GM06990 (cell line): ENCODE results near the gene ATP6V0C.

ENCODE experiments used
- DNase-seq: peaks from one replicate; pipeline ENCODE4 v3.0.0-alpha.2; 2011; ENCODE audit not compliant: insufficient read length; ENCODE audit errors: extremely low read depth
- H3K27me3 ChIP-seq: replicated peaks from 2 replicates; pipeline ENCODE4 v1.6.0; 2011; ENCODE audit warnings: low read length; ENCODE audit not compliant: control insufficient read depth, insufficient read depth
- H3K36me3 ChIP-seq: 2 replicates; pipeline ENCODE4 v1.5.1; 2011; ENCODE audit warnings: low read length; ENCODE audit not compliant: control insufficient read depth, insufficient read depth
- H3K4me3 ChIP-seq: replicated peaks from 2 replicates; pipeline ENCODE4 v1.5.1; 2011; ENCODE audit warnings: low read depth, mild to moderate bottlenecking, control low read depth, low read length
- TF ChIP-seq, protein P1 (sequence below): IDR thresholded peaks from 2 replicates; pipeline ENCODE4 v1.5.1; 2011; ENCODE audit warnings: low read length, control low read depth, mild to moderate bottlenecking, inconsistent platforms; ENCODE audit not compliant: insufficient read depth, poor library complexity, severe bottlenecking

ATP6V0C gene

GRCh38 chr16:2493605-2494004 is 20.1 kb upstream of the ATP6V0C start:
- Histone ChIP-seq H3K4me3 (no peak overlapping the region), H3K36me3 (peaks cover 2% of the 10 kb centered on the region), H3K27me3 (no peaks in the 10 kb centered on the region)
- TF ChIP-seq, protein P1, sequence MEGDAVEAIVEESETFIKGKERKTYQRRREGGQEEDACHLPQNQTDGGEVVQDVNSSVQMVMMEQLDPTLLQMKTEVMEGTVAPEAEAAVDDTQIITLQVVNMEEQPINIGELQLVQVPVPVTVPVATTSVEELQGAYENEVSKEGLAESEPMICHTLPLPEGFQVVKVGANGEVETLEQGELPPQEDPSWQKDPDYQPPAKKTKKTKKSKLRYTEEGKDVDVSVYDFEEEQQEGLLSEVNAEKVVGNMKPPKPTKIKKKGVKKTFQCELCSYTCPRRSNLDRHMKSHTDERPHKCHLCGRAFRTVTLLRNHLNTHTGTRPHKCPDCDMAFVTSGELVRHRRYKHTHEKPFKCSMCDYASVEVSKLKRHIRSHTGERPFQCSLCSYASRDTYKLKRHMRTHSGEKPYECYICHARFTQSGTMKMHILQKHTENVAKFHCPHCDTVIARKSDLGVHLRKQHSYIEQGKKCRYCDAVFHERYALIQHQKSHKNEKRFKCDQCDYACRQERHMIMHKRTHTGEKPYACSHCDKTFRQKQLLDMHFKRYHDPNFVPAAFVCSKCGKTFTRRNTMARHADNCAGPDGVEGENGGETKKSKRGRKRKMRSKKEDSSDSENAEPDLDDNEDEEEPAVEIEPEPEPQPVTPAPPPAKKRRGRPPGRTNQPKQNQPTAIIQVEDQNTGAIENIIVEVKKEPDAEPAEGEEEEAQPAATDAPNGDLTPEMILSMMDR, result no peak
- DNase-seq, result no peak

DNA sequence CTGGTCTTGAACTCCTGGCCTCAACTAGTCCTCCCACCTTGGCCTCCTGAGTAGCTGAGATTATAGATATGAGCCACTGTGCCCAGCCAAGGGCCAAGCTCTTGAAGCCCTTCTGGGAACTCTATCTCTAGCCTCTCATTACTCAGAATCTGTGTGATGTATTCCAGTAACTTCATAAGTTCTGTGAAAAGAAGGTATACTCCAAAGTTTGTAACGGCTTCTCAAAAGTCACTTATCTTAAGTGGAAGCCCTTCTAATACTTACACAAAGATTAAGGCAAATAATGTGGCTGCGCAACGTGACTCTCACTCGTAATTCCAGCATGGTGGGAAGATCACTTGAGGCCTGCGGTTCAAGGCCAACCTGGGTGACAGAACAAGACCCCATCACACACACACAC is 19.1 kb upstream of the ATP6V0C start:
- no peaks in the 10 kb centered on the region for H3K27me3 ChIP-seq
- no peak for DNase-seq
- no peak overlapping the region for H3K4me3 ChIP-seq
- TF ChIP-seq, protein P1, result no peak
- H3K36me3 ChIP-seq, result peaks cover 2% of the 10 kb centered on the region

GRCh38 chr16:2495041-2495440 is 18.7 kb upstream of the ATP6V0C start:
- no peak for DNase-seq
- Histone ChIP-seq H3K27me3 (no peaks in the 10 kb centered on the region), H3K4me3 (no peak overlapping the region), H3K36me3 (peaks cover 2% of the 10 kb centered on the region)
- TF ChIP-seq, protein P1, result no peak

DNA sequence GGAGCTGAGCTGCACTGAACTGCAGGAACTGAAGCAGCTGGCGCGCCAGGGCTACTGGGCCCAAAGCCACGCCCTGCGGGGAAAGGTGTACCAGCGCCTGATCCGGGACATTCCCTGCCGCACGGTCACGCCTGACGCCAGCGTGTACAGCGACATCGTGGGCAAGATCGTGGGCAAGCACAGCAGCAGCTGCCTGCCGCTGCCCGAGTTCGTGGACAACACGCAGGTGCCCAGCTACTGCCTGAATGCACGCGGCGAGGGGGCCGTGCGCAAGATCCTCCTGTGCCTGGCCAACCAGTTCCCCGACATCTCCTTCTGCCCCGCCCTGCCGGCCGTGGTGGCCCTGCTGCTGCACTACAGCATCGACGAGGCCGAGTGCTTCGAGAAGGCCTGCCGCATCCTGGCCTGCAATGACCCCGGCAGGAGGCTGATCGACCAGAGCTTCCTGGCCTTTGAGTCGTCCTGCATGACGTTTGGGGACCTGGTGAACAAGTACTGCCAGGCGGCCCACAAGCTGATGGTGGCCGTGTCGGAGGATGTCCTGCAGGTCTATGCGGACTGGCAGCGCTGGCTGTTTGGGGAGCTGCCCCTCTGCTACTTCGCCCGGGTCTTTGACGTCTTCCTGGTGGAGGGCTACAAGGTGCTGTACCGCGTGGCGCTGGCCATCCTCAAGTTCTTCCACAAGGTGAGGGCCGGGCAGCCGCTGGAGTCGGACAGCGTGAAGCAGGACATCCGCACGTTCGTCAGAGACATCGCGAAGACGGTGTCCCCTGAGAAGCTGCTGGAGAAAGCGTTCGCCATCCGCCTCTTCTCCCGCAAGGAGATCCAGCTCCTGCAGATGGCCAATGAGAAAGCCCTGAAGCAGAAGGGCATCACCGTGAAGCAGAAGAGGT is 17.3 kb upstream of the ATP6V0C start:
- Histone ChIP-seq H3K27me3 (no peaks in the 10 kb centered on the region), H3K36me3 (peaks cover 2% of the 10 kb centered on the region), H3K4me3 (no peak overlapping the region)
- DNase-seq, result no peak
- TF ChIP-seq, protein P1, result no peak

- Histone ChIP-seq H3K27me3 (no peaks in the 10 kb centered on the region), H3K4me3 (no peak overlapping the region), H3K36me3 (peaks cover 2% of the 10 kb centered on the region)
- TF ChIP-seq, protein P1, result no peak
- no peak for DNase-seq
Observed at GRCh38 chr16:2497116-2497630, 16.6 kb upstream of the ATP6V0C start.
